Neural cell (in vitro differentiated cells): ENCODE measurements around the gene MAP3K5. TPM values are rescaled to one million over a fixed set of nuclear protein-coding genes. Genes with fewer than 3 reads are reported as not detected.

Source experiments
- H2AFZ ChIP-seq: fragments of 200-600, 300-800 bp; sonication (generic), shearing (Covaris generic); 2 replicates; pipeline ENCODE4 v1.6.0; 2014; ENCODE audit warnings: low read depth, mild to moderate bottlenecking, antibody characterized with exemption, low read length, moderate library complexity
- H3F3A ChIP-seq: fragments of 200-600 bp; shearing (Covaris generic); 2 replicates; pipeline ENCODE4 v1.6.1; 2016; ENCODE audit warnings: mild to moderate bottlenecking, moderate library complexity, mixed read lengths, antibody characterized with exemption, low read length; ENCODE audit not compliant: insufficient read depth, poor library complexity, severe bottlenecking
- H3K27ac ChIP-seq: fragments of 200-600, 300-800 bp; sonication (generic), shearing (Covaris generic); 2 replicates; pipeline ENCODE4 v1.5.1; 2014; ENCODE audit warnings: mild to moderate bottlenecking, low read length, moderate library complexity
- H3K27me3 ChIP-seq: fragments of 300-800, 200-600 bp; sonication (generic), shearing (Covaris generic); 2 replicates; pipeline ENCODE4 v1.6.0; 2014; ENCODE audit warnings: mild to moderate bottlenecking, low read depth, low read length, moderate library complexity; ENCODE audit not compliant: insufficient read depth
- H3K36me3 ChIP-seq: fragments of 300-800, 200-600 bp; sonication (generic), shearing (Covaris generic); 2 replicates; pipeline ENCODE4 v1.5.1; 2014; ENCODE audit warnings: mild to moderate bottlenecking, antibody characterized with exemption, low read length, moderate library complexity; ENCODE audit not compliant: insufficient read depth
- H3K4me2 ChIP-seq: fragments of 300-800, 200-600 bp; sonication (generic), shearing (Covaris generic); 2 replicates; pipeline ENCODE4 v1.6.0; 2014; ENCODE audit warnings: mild to moderate bottlenecking, low read length
- H3K4me3 ChIP-seq: fragments of 300-800, 200-600 bp; sonication (generic), shearing (Covaris generic); 2 replicates; pipeline ENCODE4 v1.5.1; 2014; ENCODE audit warnings: mild to moderate bottlenecking, low read length, moderate library complexity
- H3K79me2 ChIP-seq: fragments of 200-600 bp; shearing (Covaris generic); replicated peaks from 2 replicates; pipeline ENCODE4 v1.6.0; 2014; ENCODE audit warnings: mild to moderate bottlenecking, low read length, moderate library complexity; ENCODE audit not compliant: insufficient read depth
- H3K9ac ChIP-seq: fragments of 300-800, 200-600 bp; sonication (generic), shearing (Covaris generic); 2 replicates; pipeline ENCODE4 v1.6.1; 2016; ENCODE audit warnings: mild to moderate bottlenecking, low read length, mixed read lengths
- H3K9me2 ChIP-seq: fragments of 200-600 bp; shearing (Covaris generic); 2 replicates; pipeline ENCODE4 v1.6.1; 2016; ENCODE audit warnings: mild to moderate bottlenecking, low read length, mixed read lengths; ENCODE audit not compliant: insufficient read depth
- H3K9me3 ChIP-seq: fragments of 200-600, 300-800 bp; sonication (generic), shearing (Covaris generic); 2 replicates; pipeline ENCODE4 v1.6.1; 2016; ENCODE audit warnings: mild to moderate bottlenecking, mixed run types, low read length, moderate library complexity, mixed read lengths
- H4K20me1 ChIP-seq: fragments of 200-600 bp; shearing (Covaris generic); 2 replicates; pipeline ENCODE4 v1.6.1; 2016; ENCODE audit warnings: mild to moderate bottlenecking, mixed run types; ENCODE audit not compliant: insufficient read depth
- CTCF ChIP-seq: fragments of 450-650 bp; IDR thresholded peaks from 2 replicates; pipeline ENCODE4 v1.5.1; 2014; ENCODE audit warnings: antibody characterized with exemption, mild to moderate bottlenecking, moderate library complexity; ENCODE audit not compliant: poor library complexity, severe bottlenecking
- EP300 ChIP-seq: fragments of 450-650 bp; conservative IDR thresholded peaks from 2 replicates; pipeline ENCODE4 v1.6.1; 2014; ENCODE audit warnings: antibody characterized with exemption, mild to moderate bottlenecking, moderate library complexity; ENCODE audit not compliant: poor library complexity, severe bottlenecking
- EZH2 ChIP-seq: fragments of 200-600, 300-800 bp; shearing (Covaris generic), sonication (generic); IDR thresholded peaks from 2 replicates; pipeline ENCODE4 v1.6.1; 2014; ENCODE audit warnings: antibody characterized with exemption, low read length, borderline replicate concordance, mild to moderate bottlenecking; ENCODE audit not compliant: insufficient read depth, poor library complexity, severe bottlenecking
- MXI1 ChIP-seq: fragments of 450-650 bp; conservative IDR thresholded peaks from 2 replicates; pipeline ENCODE4 v1.6.1; 2014; ENCODE audit warnings: antibody characterized with exemption, mild to moderate bottlenecking; ENCODE audit not compliant: poor library complexity, severe bottlenecking
- POLR2AphosphoS5 ChIP-seq: IDR thresholded peaks from 2 replicates; pipeline ENCODE4 v1.6.1; 2012
- RAD21 ChIP-seq: fragments of 450-650 bp; conservative IDR thresholded peaks from 2 replicates; pipeline ENCODE4 v1.6.1; 2014; ENCODE audit warnings: antibody characterized with exemption, mild to moderate bottlenecking, moderate library complexity
- REST ChIP-seq: IDR thresholded peaks from 2 replicates; pipeline ENCODE4 v1.6.1; 2012; ENCODE audit warnings: borderline replicate concordance
- SMC3 ChIP-seq: fragments of 450-650 bp; conservative IDR thresholded peaks from 2 replicates; pipeline ENCODE4 v1.6.1; 2014; ENCODE audit warnings: antibody characterized with exemption, mild to moderate bottlenecking, moderate library complexity; ENCODE audit not compliant: poor library complexity
- TAF1 ChIP-seq: IDR thresholded peaks from 2 replicates; pipeline ENCODE4 v1.6.1; 2012; ENCODE audit warnings: low read depth
- polyA plus RNA-seq: library from polyadenylated mRNA; depleted of rRNA; stranded (reverse); fragments of >200 nt; gene quantifications from 2 replicates; pipeline ENCODE4 v1.2.3, GENCODE V29; 2014

Gene MAP3K5
- polyA plus RNA-seq, 1 donor from 2014 or later: 2.0 TPM

- Histone ChIP-seq H3K4me2 (no peak overlapping the region), H3K27ac (no peak overlapping the region), H3K9ac (no peak overlapping the region), H3F3A (no peaks in the 10 kb centered on the region), H3K9me3 (no peaks in the 10 kb centered on the region), H3K9me2 (no peaks in the 10 kb centered on the region), H2AFZ (no peak overlapping the region), H4K20me1 (no peaks in the 10 kb centered on the region), H3K4me3 (no peak overlapping the region), H3K27me3 (no peaks in the 10 kb centered on the region), H3K36me3 (no peaks in the 10 kb centered on the region), H3K79me2 (no peaks in the 10 kb centered on the region)
- no peak for TF ChIP-seq MXI1
- TF ChIP-seq POLR2AphosphoS5: no peak
- TF ChIP-seq EP300: no peak
- no peak for TF ChIP-seq TAF1
- TF ChIP-seq RAD21: no peak
- TF ChIP-seq EZH2: no peak
- TF ChIP-seq CTCF: no peak
- TF ChIP-seq SMC3: no peak
- no peak for TF ChIP-seq REST
Measured at GRCh38 chr6:136803608-136804007, 11.3 kb upstream of the MAP3K5 start.

- Histone ChIP-seq H3K36me3 (no peaks in the 10 kb centered on the region), H3K79me2 (no peaks in the 10 kb centered on the region), H3K9ac (no peak overlapping the region), H3K27me3 (no peaks in the 10 kb centered on the region), H3K9me3 (no peaks in the 10 kb centered on the region), H3F3A (no peaks in the 10 kb centered on the region), H4K20me1 (no peaks in the 10 kb centered on the region), H2AFZ (no peak overlapping the region), H3K27ac (no peak overlapping the region), H3K4me2 (no peak overlapping the region), H3K4me3 (no peak overlapping the region), H3K9me2 (no peaks in the 10 kb centered on the region)
- TF ChIP-seq TAF1: no peak
- TF ChIP-seq REST: no peak
- TF ChIP-seq SMC3: no peak
- no peak for TF ChIP-seq MXI1
- no peak for TF ChIP-seq RAD21
- TF ChIP-seq EZH2: no peak
- no peak for TF ChIP-seq POLR2AphosphoS5
- TF ChIP-seq CTCF: no peak
Measured at GRCh38 chr6:136801581-136801980, 9.3 kb upstream of the MAP3K5 start.
